Diencephalon (tissue), 1 donor: ENCODE data around the gene CIPC. TPM values are rescaled to one million over a fixed set of nuclear protein-coding genes. Genes with fewer than 3 reads are reported as not detected.

Experiments used
- total RNA-seq: library from RNA; depleted of rRNA; stranded (reverse); fragments of >200 nt; gene quantifications from one replicate; pipeline ENCODE4 v1.2.3, GENCODE V29; 2014

CIPC gene, protein sequence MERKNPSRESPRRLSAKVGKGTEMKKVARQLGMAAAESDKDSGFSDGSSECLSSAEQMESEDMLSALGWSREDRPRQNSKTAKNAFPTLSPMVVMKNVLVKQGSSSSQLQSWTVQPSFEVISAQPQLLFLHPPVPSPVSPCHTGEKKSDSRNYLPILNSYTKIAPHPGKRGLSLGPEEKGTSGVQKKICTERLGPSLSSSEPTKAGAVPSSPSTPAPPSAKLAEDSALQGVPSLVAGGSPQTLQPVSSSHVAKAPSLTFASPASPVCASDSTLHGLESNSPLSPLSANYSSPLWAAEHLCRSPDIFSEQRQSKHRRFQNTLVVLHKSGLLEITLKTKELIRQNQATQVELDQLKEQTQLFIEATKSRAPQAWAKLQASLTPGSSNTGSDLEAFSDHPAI
- total RNA-seq = 46.1 TPM

DNA sequence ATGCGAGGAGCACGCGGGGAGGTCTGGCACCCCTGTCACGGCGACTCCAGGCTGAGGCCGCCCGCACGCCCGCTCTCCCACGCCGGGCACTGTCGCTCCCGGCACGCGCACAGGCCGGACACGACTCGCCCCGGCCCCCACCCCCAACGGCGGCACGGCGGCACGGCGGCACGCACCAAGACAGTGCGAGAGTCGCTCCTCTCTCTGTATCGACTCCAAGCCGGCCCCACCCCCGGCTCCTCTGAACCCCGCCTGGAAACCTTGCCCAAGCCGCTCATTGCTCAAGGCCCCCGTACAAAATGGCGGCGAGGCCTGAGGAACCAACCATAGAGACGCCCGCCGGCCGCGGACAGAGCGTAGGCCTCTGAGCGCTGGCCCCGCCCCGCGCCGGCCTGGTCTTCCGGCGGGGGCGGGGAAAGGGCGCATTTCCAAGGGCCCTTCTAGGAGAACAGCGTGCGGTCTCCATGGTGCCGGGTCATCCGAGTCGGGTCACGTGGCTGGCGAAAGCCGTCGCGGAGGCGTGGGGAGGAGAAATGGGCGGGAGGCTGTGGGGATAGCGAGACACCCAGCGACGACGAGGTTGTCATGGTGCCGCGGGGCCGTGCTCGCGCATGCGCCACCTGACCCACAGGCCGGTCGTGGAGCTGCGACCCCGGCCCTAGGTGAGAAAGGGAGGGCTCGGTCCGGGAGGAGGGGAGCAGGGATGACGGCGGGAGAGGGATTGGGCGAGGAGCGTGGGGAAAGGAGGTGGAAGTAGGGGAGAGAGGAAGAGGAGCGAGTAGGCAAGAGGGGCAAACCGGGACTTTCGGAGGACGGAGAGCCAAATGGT lies at the start of gene CIPC:
Gene CIPC (plus strand): TSS at position 559 of the 829 bp plus-strand sequence. CDS start 7,451 bp downstream, outside the sequence.

DNA sequence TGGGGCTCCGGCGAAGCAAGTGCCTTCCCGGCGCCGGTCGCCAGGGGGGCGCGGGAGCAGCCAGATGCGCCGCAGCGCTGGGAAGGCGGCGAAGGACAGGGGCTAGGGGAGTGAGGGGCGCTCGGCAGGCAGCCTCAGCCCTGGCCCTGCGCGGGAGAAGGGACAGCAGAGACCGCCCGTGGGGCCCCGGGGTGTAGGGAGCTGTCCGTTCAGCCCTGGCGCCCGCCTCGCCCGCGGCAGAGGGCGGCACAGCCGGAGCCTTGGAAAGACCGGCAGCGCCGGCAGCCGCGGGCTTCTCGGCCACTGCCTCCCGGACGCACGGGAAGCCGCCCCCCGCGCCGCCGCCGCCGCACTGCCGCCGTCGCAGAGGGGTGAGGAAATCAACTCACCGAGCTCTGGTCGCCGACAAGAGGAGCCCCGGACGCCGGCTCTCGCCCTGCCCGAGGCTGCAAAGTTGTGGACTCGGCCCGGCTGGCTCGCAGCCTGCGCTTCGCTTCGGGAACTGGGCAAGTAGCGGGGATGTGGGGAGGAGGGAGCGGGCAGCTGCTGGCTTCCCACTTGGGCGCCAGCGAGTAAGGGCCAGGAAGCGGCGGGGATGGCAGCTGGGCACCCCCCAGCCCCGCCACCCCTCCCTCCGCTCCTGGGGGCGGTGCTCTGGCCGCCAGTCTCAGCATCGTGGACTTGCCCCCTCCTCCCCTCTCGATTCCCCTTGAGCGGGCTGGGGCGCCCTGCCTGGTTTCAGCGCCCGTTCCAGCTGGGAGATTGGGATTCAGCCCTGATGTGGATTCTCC lies 43.4 kb downstream of the CIPC start, which contains the start of gene ZDHHC22:
Gene ZDHHC22 (minus strand): TSS at position 578 of the 791 bp plus-strand sequence. CDS start 2,053 bp downstream, outside the sequence.

Other genes with a start within 250 kb of the CIPC start
- gene IRF2BPL, start 69.5 kb upstream of the CIPC start, total RNA-seq = 46.8 TPM
- gene ZDHHC22, start 43.5 kb downstream of the CIPC start, total RNA-seq = 31.1 TPM
- gene TMEM63C, start 83.5 kb downstream of the CIPC start, total RNA-seq = 12.7 TPM
- 17.8 TPM for gene NGB, start 172.9 kb downstream of the CIPC start, total RNA-seq
- gene POMT2, start 222.6 kb downstream of the CIPC start, total RNA-seq = 19.6 TPM
- 7.4 TPM for gene GSTZ1, start 222.8 kb downstream of the CIPC start, total RNA-seq